ENCODE results near the gene ARL10. TPM values are rescaled to one million over a fixed set of nuclear protein-coding genes. Genes with fewer than 3 reads are reported as not detected.

The ARL10 gene
- total RNA-seq, 1 donor from 2014 or later: 14.5 TPM

GRCh38 chr5:176412517-176413254 is 47.4 kb downstream of the ARL10 start:
- Mint-ChIP-seq H3K9me3 (ENCODE audit: unreplicated experiment) (no peaks in the 10 kb centered on the region), H3K4me3 (ENCODE audit: unreplicated experiment) (no peak overlapping the region), H3K27me3 (ENCODE audit: unreplicated experiment) (peaks cover 11% of the 10 kb centered on the region), H3K36me3 (ENCODE audit: low read depth, unreplicated experiment) (peaks cover 14% of the 10 kb centered on the region), H3K4me1 (ENCODE audit: unreplicated experiment) (peaks cover 4% of the 10 kb centered on the region), H3K27ac (ENCODE audit: unreplicated experiment) (peak overlapping the region; percentile 30)
- no peak for DNase-seq (ENCODE audit: low spot score)
- no peak for TF ChIP-seq CTCF (IDR thresholded peaks at IDR 0.05; ENCODE audit: unreplicated experiment)

- peaks cover 11% of the 10 kb centered on the region for H3K27me3 Mint-ChIP-seq (ENCODE audit: unreplicated experiment)
- peaks cover 4% of the 10 kb centered on the region for H3K4me1 Mint-ChIP-seq (ENCODE audit: unreplicated experiment)
- no peak overlapping the region for H3K4me3 Mint-ChIP-seq (ENCODE audit: unreplicated experiment)
- no peak for DNase-seq (ENCODE audit: low spot score)
- H3K36me3 Mint-ChIP-seq (ENCODE audit: low read depth, unreplicated experiment): peaks cover 13% of the 10 kb centered on the region
- H3K9me3 Mint-ChIP-seq (ENCODE audit: unreplicated experiment): no peaks in the 10 kb centered on the region
- H3K27ac Mint-ChIP-seq (ENCODE audit: unreplicated experiment): no peak overlapping the region
- TF ChIP-seq CTCF (IDR thresholded peaks at IDR 0.05; ENCODE audit: unreplicated experiment): no peak
These were observed 47.9 kb downstream of the ARL10 start for GRCh38 chr5:176413255-176413565.

GRCh38 chr5:176413709-176414191 is 48.5 kb downstream of the ARL10 start:
- Mint-ChIP-seq H3K9me3 (ENCODE audit: unreplicated experiment) (no peaks in the 10 kb centered on the region), H3K4me3 (ENCODE audit: unreplicated experiment) (no peak overlapping the region), H3K27ac (ENCODE audit: unreplicated experiment) (no peak overlapping the region), H3K4me1 (ENCODE audit: unreplicated experiment) (peaks cover 4% of the 10 kb centered on the region), H3K27me3 (ENCODE audit: unreplicated experiment) (peaks cover 11% of the 10 kb centered on the region), H3K36me3 (ENCODE audit: low read depth, unreplicated experiment) (peaks cover 13% of the 10 kb centered on the region)
- no peak for DNase-seq (ENCODE audit: low spot score)
- TF ChIP-seq CTCF (IDR thresholded peaks at IDR 0.05; ENCODE audit: unreplicated experiment): no peak

- DNase-seq (ENCODE audit: low spot score): no peak
- peaks cover 11% of the 10 kb centered on the region for H3K27me3 Mint-ChIP-seq (ENCODE audit: unreplicated experiment)
- H3K4me3 Mint-ChIP-seq (ENCODE audit: unreplicated experiment): peak overlapping the region; percentile 45
- peaks cover 13% of the 10 kb centered on the region for H3K36me3 Mint-ChIP-seq (ENCODE audit: low read depth, unreplicated experiment)
- no peak overlapping the region for H3K27ac Mint-ChIP-seq (ENCODE audit: unreplicated experiment)
- no peaks in the 10 kb centered on the region for H3K9me3 Mint-ChIP-seq (ENCODE audit: unreplicated experiment)
- no peak for TF ChIP-seq CTCF (IDR thresholded peaks at IDR 0.05; ENCODE audit: unreplicated experiment)
- peaks cover 4% of the 10 kb centered on the region for H3K4me1 Mint-ChIP-seq (ENCODE audit: unreplicated experiment)
These were observed 49.4 kb downstream of the ARL10 start for GRCh38 chr5:176414704-176415103.

- peaks cover 8% of the 10 kb centered on the region for H3K36me3 Mint-ChIP-seq (ENCODE audit: low read depth, unreplicated experiment)
- DNase-seq (ENCODE audit: low spot score): no peak
- peaks cover 11% of the 10 kb centered on the region for H3K27me3 Mint-ChIP-seq (ENCODE audit: unreplicated experiment)
- H3K4me3 Mint-ChIP-seq (ENCODE audit: unreplicated experiment): peak overlapping the region; percentile 86
- peaks cover 4% of the 10 kb centered on the region for H3K4me1 Mint-ChIP-seq (ENCODE audit: unreplicated experiment)
- TF ChIP-seq CTCF (IDR thresholded peaks at IDR 0.05; ENCODE audit: unreplicated experiment): no peak
- H3K9me3 Mint-ChIP-seq (ENCODE audit: unreplicated experiment): no peaks in the 10 kb centered on the region
- no peak overlapping the region for H3K27ac Mint-ChIP-seq (ENCODE audit: unreplicated experiment)
These were observed 50.1 kb downstream of the ARL10 start for GRCh38 chr5:176415240-176415951.

All from endothelial cell (in vitro differentiated cells).